HEK293 (cell line): ENCODE measurements around the gene COBL.

Experiments used
- CTCF ChIA-PET: fragments of 350-600 bp; formaldehyde crosslinking; extraction: SDS; loops from one replicate; lab custom pipeline; 2021; ENCODE audit warnings: antibody characterized with exemption; lab: Yijun Ruan, JAX
- POLR2A ChIA-PET: fragments of 300-600 bp; formaldehyde crosslinking; extraction: SDS; loops from one replicate; lab custom pipeline; 2020; ENCODE audit warnings: antibody characterized with exemption, inconsistent platforms; lab: Yijun Ruan, JAX
- H3K27ac ChIP-seq: fragments of 200-500 bp; sonication (Bioruptor generic); 2 replicates; pipeline ENCODE4 v1.5.1; 2014; ENCODE audit warnings: low read depth, low read length, control low read depth, inconsistent platforms; ENCODE audit errors: extremely low read depth
- H3K36me3 ChIP-seq, 2 experiments: fragments of 200-500 bp in 1 of 2; sonication (Bioruptor generic) in 1 of 2; 1 replicate in 1 of 2; 2 replicates in 1 of 2; pipeline ENCODE4 v1.5.1; 2014 to 2017; ENCODE audit warnings: inconsistent platforms in 2 of 2, low read length in 2 of 2; ENCODE audit not compliant: control insufficient read depth in 2 of 2, insufficient read depth in 1 of 2
- H3K4me1 ChIP-seq: fragments of 200-500 bp; sonication (Bioruptor generic); 2 replicates; pipeline ENCODE4 v1.5.1; 2014; ENCODE audit warnings: mild to moderate bottlenecking, low read length, inconsistent platforms; ENCODE audit not compliant: control insufficient read depth, insufficient read depth
- H3K4me3 ChIP-seq: 2 replicates; pipeline ENCODE4 v1.5.1; 2011; ENCODE audit warnings: low read depth, mild to moderate bottlenecking, control low read depth, low read length, moderate library complexity
- H3K9me3 ChIP-seq: fragments of 200-500 bp; sonication (Bioruptor generic); 2 replicates; pipeline ENCODE4 v1.5.1; 2014; ENCODE audit warnings: low read depth, low read length, inconsistent platforms; ENCODE audit not compliant: control insufficient read depth, insufficient read depth
- EGR2 ChIP-seq: fragments of 450-650 bp; formaldehyde crosslinking; IDR thresholded peaks from 2 replicates; pipeline ENCODE4 v1.5.1; 2016; ENCODE audit warnings: low read depth, missing biosample characterization, missing genetic modification characterization
- GFI1B ChIP-seq: fragments of 450-650 bp; formaldehyde crosslinking; IDR thresholded peaks from 2 replicates; pipeline ENCODE4 v1.5.1; 2016; ENCODE audit warnings: missing biosample characterization, missing genetic modification characterization
- GLIS1 ChIP-seq: fragments of 450-650 bp; formaldehyde crosslinking; IDR thresholded peaks from 2 replicates; pipeline ENCODE4 v1.5.1; 2016; ENCODE audit warnings: missing biosample characterization, missing genetic modification characterization
- REPIN1 ChIP-seq: fragments of 450-650 bp; formaldehyde crosslinking; IDR thresholded peaks from 2 replicates; pipeline ENCODE4 v1.5.1; 2017; ENCODE audit warnings: missing biosample characterization, missing genetic modification characterization, low read depth
- SETDB1 ChIP-seq: IDR thresholded peaks from one replicate; pipeline ENCODE4 v1.6.1; 2017; ENCODE audit warnings: mild to moderate bottlenecking, low read length, moderate library complexity, mixed read lengths; ENCODE audit not compliant: insufficient read length
- SP3 ChIP-seq: fragments of 450-650 bp; formaldehyde crosslinking; IDR thresholded peaks from 2 replicates; pipeline ENCODE4 v1.5.1; 2016; ENCODE audit warnings: missing biosample characterization, missing genetic modification characterization
- ZFP37 ChIP-seq: fragments of 450-650 bp; formaldehyde crosslinking; IDR thresholded peaks from 2 replicates; pipeline ENCODE4 v1.5.1; 2016; ENCODE audit warnings: missing biosample characterization, missing genetic modification characterization
- ZFP69B ChIP-seq: fragments of 450-650 bp; formaldehyde crosslinking; IDR thresholded peaks from 2 replicates; pipeline ENCODE4 v1.5.1; 2016; ENCODE audit warnings: missing biosample characterization, missing genetic modification characterization
- ZNF157 ChIP-seq: fragments of 450-650 bp; formaldehyde crosslinking; IDR thresholded peaks from 2 replicates; pipeline ENCODE4 v1.5.1; 2016; ENCODE audit warnings: missing biosample characterization, missing genetic modification characterization
- ZNF16 ChIP-seq: fragments of 450-650 bp; formaldehyde crosslinking; IDR thresholded peaks from 2 replicates; pipeline ENCODE4 v1.5.1; 2016; ENCODE audit warnings: low read depth, missing biosample characterization, missing genetic modification characterization
- ZNF169 ChIP-seq: fragments of 450-650 bp; formaldehyde crosslinking; IDR thresholded peaks from 2 replicates; pipeline ENCODE4 v1.5.1; 2016; ENCODE audit warnings: missing biosample characterization, missing genetic modification characterization
- ZNF341 ChIP-seq: fragments of 450-650 bp; formaldehyde crosslinking; IDR thresholded peaks from 2 replicates; pipeline ENCODE4; 2016; ENCODE audit warnings: low read depth, missing biosample characterization, missing genetic modification characterization
- ZNF521 ChIP-seq: fragments of 450-650 bp; formaldehyde crosslinking; IDR thresholded peaks from 2 replicates; pipeline ENCODE4 v1.5.1; 2017; ENCODE audit warnings: missing biosample characterization, mild to moderate bottlenecking, missing genetic modification characterization
- ZNF561 ChIP-seq: fragments of 450-650 bp; IDR thresholded peaks from 2 replicates; pipeline ENCODE4 v1.5.1; 2018; ENCODE audit warnings: missing biosample characterization, missing genetic modification characterization, borderline replicate concordance
- ZNF701 ChIP-seq: fragments of 450-650 bp; formaldehyde crosslinking; IDR thresholded peaks from 2 replicates; pipeline ENCODE4 v1.5.1; 2016; ENCODE audit warnings: missing biosample characterization, missing genetic modification characterization
- ZXDB ChIP-seq: fragments of 450-650 bp; formaldehyde crosslinking; IDR thresholded peaks from 2 replicates; pipeline ENCODE4 v1.5.1; 2016; ENCODE audit warnings: missing biosample characterization, missing genetic modification characterization
- TF ChIP-seq, protein P1 (sequence below): fragments of 450-650 bp; IDR thresholded peaks from 2 replicates; pipeline ENCODE4 v1.5.1; 2018; ENCODE audit warnings: missing biosample characterization, missing genetic modification characterization
- TF ChIP-seq, protein P2 (sequence below): fragments of 450-650 bp; formaldehyde crosslinking; IDR thresholded peaks from 2 replicates; pipeline ENCODE4 v1.5.1; 2016; ENCODE audit warnings: missing biosample characterization, missing genetic modification characterization, borderline replicate concordance
- TF ChIP-seq, protein P3 (sequence below): fragments of 450-650 bp; formaldehyde crosslinking; IDR thresholded peaks from 2 replicates; pipeline ENCODE4 v1.5.1; 2017; ENCODE audit warnings: missing biosample characterization, missing genetic modification characterization
- TF ChIP-seq, protein P4 (sequence below): fragments of 450-650 bp; formaldehyde crosslinking; IDR thresholded peaks from 2 replicates; pipeline ENCODE4 v1.5.1; 2016; ENCODE audit warnings: missing biosample characterization, missing genetic modification characterization
- TF ChIP-seq, protein P5 (sequence below): fragments of 450-650 bp; IDR thresholded peaks from 2 replicates; pipeline ENCODE4 v1.5.1; 2018; ENCODE audit warnings: missing biosample characterization, mild to moderate bottlenecking, missing genetic modification characterization
- TF ChIP-seq, protein P6 (sequence below): fragments of 450-650 bp; formaldehyde crosslinking; IDR thresholded peaks from 2 replicates; pipeline ENCODE4 v1.5.1; 2016; ENCODE audit warnings: missing biosample characterization, missing genetic modification characterization

The COBL gene

DNA sequence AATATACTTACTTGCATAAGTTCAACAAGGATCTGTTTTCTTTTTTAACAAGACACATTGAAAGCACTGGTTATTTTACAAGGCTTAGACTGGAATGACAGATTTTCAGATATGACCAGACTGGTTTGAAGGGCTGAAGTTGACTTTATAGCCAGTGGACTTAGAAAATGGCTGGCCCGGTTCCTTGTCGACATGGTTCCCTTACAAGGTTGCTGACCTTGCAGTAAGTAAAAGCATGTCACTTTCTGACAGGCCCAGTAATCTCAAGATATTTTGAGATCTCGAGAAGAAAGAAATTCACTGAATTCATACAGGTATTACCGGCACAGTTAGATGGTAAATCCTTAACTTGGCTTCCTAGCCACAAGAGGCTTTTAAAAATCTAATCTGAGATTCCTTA is 136.5 kb downstream of the COBL start:
- H3K27ac ChIP-seq = no peak overlapping the region
- no peak for TF ChIP-seq ZXDB
- no peak for TF ChIP-seq SP3 (tag by site-specific recombination)
- H3K4me3 ChIP-seq = no peak overlapping the region
- H3K4me1 ChIP-seq = no peaks in the 10 kb centered on the region
- no peaks in the 10 kb centered on the region for H3K36me3 ChIP-seq
- ChIA-PET POLR2A (no interaction called here), CTCF (no interaction called here)
- no peaks in the 10 kb centered on the region for H3K9me3 ChIP-seq

DNA sequence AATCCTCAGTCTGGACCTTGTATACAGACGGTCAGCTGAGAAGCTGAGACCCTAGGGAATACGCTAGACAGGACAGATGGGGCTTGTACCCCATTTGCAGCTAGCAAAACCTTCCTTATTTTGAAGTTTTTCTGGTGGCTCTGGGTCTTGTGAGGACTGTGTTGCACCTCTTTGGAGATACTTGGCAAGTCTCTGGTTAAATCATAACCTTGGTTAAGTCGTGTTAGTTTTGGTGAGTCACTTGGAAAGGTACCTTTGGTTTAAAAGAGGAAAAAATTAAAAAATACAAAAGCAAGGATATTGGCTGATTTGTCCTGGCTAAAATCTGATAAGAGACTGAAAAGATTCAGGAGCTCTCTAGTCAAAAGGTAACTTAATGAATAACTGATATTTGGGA is 140.6 kb downstream of the COBL start:
- H3K9me3 ChIP-seq = no peaks in the 10 kb centered on the region
- CTCF ChIA-PET = interaction anchor here (0.6 to 2.0 kb wide), 9 partner anchors 9 to 1083 kb away, joined by 3 to 5 read pairs (median 4); no protein-coding TSS in a partner anchor
- POLR2A ChIA-PET = no interaction called here

DNA sequence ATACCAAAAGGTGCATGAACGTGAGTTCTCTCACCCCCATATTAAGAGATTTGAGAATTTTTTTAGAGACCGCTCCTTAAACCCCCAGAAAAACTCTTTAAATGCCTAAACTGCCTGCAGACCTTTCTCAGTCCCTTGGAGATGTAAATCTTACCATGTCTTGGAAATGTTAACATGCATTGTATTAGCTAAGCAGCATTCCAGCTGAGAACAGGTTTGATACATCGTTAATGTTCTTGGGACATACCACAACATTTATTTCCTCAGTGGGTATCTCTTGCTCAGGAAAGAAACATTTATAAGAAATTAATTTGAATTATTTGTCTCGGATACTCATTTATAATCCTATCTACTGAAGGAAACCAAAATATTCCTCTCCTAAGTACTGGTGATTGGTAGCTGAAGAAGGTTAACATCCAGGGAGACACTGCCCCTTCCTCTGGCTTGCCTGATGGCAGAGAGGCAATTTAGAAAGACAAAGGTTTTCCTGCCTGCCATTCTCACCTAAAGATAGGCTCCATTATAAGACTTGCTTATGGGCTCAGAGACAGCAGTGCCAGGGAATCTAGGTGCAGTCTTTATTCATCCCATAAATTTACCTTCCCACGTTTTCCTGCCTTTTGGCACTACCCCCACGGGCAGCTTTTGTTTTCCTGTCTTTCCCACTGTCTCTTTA is 141.2 kb downstream of the COBL start:
- CTCF ChIA-PET = interaction anchor here (1.2 to 2.0 kb wide), 4 partner anchors 13 to 1083 kb away, joined by 3 to 5 read pairs (median 4); no protein-coding TSS in a partner anchor
- H3K27ac ChIP-seq = no peak overlapping the region
- TF ChIP-seq, protein P1, sequence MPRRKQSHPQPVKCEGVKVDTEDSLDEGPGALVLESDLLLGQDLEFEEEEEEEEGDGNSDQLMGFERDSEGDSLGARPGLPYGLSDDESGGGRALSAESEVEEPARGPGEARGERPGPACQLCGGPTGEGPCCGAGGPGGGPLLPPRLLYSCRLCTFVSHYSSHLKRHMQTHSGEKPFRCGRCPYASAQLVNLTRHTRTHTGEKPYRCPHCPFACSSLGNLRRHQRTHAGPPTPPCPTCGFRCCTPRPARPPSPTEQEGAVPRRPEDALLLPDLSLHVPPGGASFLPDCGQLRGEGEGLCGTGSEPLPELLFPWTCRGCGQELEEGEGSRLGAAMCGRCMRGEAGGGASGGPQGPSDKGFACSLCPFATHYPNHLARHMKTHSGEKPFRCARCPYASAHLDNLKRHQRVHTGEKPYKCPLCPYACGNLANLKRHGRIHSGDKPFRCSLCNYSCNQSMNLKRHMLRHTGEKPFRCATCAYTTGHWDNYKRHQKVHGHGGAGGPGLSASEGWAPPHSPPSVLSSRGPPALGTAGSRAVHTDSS (tag by site-specific recombination) = no peak
- TF ChIP-seq ZNF521 (tag by site-specific recombination) = no peak
- TF ChIP-seq, protein P2, sequence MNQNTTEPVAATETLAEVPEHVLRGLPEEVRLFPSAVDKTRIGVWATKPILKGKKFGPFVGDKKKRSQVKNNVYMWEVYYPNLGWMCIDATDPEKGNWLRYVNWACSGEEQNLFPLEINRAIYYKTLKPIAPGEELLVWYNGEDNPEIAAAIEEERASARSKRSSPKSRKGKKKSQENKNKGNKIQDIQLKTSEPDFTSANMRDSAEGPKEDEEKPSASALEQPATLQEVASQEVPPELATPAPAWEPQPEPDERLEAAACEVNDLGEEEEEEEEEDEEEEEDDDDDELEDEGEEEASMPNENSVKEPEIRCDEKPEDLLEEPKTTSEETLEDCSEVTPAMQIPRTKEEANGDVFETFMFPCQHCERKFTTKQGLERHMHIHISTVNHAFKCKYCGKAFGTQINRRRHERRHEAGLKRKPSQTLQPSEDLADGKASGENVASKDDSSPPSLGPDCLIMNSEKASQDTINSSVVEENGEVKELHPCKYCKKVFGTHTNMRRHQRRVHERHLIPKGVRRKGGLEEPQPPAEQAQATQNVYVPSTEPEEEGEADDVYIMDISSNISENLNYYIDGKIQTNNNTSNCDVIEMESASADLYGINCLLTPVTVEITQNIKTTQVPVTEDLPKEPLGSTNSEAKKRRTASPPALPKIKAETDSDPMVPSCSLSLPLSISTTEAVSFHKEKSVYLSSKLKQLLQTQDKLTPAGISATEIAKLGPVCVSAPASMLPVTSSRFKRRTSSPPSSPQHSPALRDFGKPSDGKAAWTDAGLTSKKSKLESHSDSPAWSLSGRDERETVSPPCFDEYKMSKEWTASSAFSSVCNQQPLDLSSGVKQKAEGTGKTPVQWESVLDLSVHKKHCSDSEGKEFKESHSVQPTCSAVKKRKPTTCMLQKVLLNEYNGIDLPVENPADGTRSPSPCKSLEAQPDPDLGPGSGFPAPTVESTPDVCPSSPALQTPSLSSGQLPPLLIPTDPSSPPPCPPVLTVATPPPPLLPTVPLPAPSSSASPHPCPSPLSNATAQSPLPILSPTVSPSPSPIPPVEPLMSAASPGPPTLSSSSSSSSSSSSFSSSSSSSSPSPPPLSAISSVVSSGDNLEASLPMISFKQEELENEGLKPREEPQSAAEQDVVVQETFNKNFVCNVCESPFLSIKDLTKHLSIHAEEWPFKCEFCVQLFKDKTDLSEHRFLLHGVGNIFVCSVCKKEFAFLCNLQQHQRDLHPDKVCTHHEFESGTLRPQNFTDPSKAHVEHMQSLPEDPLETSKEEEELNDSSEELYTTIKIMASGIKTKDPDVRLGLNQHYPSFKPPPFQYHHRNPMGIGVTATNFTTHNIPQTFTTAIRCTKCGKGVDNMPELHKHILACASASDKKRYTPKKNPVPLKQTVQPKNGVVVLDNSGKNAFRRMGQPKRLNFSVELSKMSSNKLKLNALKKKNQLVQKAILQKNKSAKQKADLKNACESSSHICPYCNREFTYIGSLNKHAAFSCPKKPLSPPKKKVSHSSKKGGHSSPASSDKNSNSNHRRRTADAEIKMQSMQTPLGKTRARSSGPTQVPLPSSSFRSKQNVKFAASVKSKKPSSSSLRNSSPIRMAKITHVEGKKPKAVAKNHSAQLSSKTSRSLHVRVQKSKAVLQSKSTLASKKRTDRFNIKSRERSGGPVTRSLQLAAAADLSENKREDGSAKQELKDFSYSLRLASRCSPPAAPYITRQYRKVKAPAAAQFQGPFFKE = no peak
- TF ChIP-seq GFI1B (tag by site-specific recombination) = no peak

More for the DNA sequence above, 140.6 kb downstream of the COBL start:
- peaks cover 3% of the 10 kb centered on the region; the same call in 1 of the 2 replicates for H3K4me1 ChIP-seq
- H3K4me3 ChIP-seq = no peak overlapping the region
- no peaks in the 10 kb centered on the region for H3K36me3 ChIP-seq
- TF ChIP-seq ZNF701 (tag by site-specific recombination) = no peak
- TF ChIP-seq ZNF341 (tag by site-specific recombination) = no peak
- no peak for TF ChIP-seq ZFP37 (tag by site-specific recombination)
- TF ChIP-seq, protein P3, sequence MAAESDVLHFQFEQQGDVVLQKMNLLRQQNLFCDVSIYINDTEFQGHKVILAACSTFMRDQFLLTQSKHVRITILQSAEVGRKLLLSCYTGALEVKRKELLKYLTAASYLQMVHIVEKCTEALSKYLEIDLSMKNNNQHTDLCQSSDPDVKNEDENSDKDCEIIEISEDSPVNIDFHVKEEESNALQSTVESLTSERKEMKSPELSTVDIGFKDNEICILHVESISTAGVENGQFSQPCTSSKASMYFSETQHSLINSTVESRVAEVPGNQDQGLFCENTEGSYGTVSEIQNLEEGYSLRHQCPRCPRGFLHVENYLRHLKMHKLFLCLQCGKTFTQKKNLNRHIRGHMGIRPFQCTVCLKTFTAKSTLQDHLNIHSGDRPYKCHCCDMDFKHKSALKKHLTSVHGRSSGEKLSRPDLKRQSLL = no peak
- TF ChIP-seq EGR2 (tag by site-specific recombination) = no peak
- TF ChIP-seq, protein P4, sequence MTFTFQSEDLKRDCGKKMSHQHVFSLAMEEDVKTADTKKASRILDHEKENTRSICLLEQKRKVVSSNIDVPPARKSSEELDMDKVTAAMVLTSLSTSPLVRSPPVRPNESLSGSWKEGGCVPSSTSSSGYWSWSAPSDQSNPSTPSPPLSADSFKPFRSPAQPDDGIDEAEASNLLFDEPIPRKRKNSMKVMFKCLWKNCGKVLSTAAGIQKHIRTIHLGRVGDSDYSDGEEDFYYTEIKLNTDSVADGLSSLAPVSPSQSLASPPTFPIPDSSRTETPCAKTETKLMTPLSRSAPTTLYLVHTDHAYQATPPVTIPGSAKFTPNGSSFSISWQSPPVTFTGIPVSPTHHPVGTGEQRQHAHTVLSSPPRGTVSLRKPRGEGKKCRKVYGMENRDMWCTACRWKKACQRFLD = no peak
- TF ChIP-seq SETDB1 = no peak
- TF ChIP-seq ZNF561 = no peak
- TF ChIP-seq ZNF16 = no peak
- TF ChIP-seq ZNF169 (tag by site-specific recombination) = no peak
- TF ChIP-seq ZFP69B (tag by site-specific recombination) = no peak
- TF ChIP-seq, protein P5, sequence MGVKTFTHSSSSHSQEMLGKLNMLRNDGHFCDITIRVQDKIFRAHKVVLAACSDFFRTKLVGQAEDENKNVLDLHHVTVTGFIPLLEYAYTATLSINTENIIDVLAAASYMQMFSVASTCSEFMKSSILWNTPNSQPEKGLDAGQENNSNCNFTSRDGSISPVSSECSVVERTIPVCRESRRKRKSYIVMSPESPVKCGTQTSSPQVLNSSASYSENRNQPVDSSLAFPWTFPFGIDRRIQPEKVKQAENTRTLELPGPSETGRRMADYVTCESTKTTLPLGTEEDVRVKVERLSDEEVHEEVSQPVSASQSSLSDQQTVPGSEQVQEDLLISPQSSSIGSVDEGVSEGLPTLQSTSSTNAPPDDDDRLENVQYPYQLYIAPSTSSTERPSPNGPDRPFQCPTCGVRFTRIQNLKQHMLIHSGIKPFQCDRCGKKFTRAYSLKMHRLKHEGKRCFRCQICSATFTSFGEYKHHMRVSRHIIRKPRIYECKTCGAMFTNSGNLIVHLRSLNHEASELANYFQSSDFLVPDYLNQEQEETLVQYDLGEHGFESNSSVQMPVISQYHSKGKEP (tag by site-specific recombination) = no peak
- TF ChIP-seq REPIN1 (tag by site-specific recombination) = no peak
- TF ChIP-seq, protein P6, sequence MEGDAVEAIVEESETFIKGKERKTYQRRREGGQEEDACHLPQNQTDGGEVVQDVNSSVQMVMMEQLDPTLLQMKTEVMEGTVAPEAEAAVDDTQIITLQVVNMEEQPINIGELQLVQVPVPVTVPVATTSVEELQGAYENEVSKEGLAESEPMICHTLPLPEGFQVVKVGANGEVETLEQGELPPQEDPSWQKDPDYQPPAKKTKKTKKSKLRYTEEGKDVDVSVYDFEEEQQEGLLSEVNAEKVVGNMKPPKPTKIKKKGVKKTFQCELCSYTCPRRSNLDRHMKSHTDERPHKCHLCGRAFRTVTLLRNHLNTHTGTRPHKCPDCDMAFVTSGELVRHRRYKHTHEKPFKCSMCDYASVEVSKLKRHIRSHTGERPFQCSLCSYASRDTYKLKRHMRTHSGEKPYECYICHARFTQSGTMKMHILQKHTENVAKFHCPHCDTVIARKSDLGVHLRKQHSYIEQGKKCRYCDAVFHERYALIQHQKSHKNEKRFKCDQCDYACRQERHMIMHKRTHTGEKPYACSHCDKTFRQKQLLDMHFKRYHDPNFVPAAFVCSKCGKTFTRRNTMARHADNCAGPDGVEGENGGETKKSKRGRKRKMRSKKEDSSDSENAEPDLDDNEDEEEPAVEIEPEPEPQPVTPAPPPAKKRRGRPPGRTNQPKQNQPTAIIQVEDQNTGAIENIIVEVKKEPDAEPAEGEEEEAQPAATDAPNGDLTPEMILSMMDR (tag by site-specific recombination) = no peak
- no peak for TF ChIP-seq ZNF157
- no peak for TF ChIP-seq GLIS1 (tag by site-specific recombination)
- H3K27ac ChIP-seq = no peak overlapping the region

More for the DNA sequence above, 141.2 kb downstream of the COBL start:
- no peaks in the 10 kb centered on the region for H3K9me3 ChIP-seq
- no peak overlapping the region for H3K4me3 ChIP-seq
- H3K36me3 ChIP-seq = no peaks in the 10 kb centered on the region
- peaks cover 3% of the 10 kb centered on the region; the same call in 1 of the 2 replicates for H3K4me1 ChIP-seq
- POLR2A ChIA-PET = no interaction called here
